Endothelial cell of umbilical vein (primary cell): Measurements from ENCODE around the gene SLC38A8. TPM values are rescaled to one million over a fixed set of nuclear protein-coding genes. Genes with fewer than 3 reads are reported as not detected.

Source experiments
- BruUV-seq: library from RNA; stranded (reverse); fragments of 400-500 nt; replicated peaks from 2 replicates; lab custom pipeline; 2021; lab: Mats Ljungman, UMichigan
- CTCF ChIA-PET: fragments of 300-600, 350-600 bp; sonication (Branson Sonifier 250); formaldehyde crosslinking; loops from one replicate; lab custom pipeline; 2021; ENCODE audit warnings: antibody characterized with exemption, inconsistent platforms; lab: Charles Lee
- POLR2A ChIA-PET: fragments of 300-600, 350-600 bp; sonication (Branson Sonifier 250); formaldehyde crosslinking; loops from one replicate; lab custom pipeline; 2021; ENCODE audit warnings: antibody characterized with exemption, inconsistent platforms; lab: Charles Lee
- DNase-seq: peaks from one replicate; pipeline ENCODE4 v3.0.0-alpha.2; 2011; ENCODE audit warnings: low read depth, low spot score
- FAIRE-seq: peaks from 2 replicates; lab custom pipeline; 2011; peaks lifted over from hg19 to GRCh38; lab: Jason Lieb, UNC
- H2AFZ ChIP-seq: 2 replicates; pipeline ENCODE4 v1.6.0; 2012; ENCODE audit warnings: low read depth, low read length, control low read depth, inconsistent platforms
- H3K27ac ChIP-seq: 2 replicates; pipeline ENCODE4 v1.5.1; 2011; ENCODE audit warnings: low read depth, mild to moderate bottlenecking, control low read depth, low read length, moderate library complexity; ENCODE audit not compliant: insufficient read depth
- H3K27me3 ChIP-seq, 2 experiments: 2 replicates each; pipeline versions ENCODE4 v1.6.0 to v1.6.1; 2011; ENCODE audit warnings: low read length in 2 of 2, mixed read lengths in 1 of 2; ENCODE audit not compliant: control insufficient read depth in 2 of 2, insufficient read depth in 2 of 2
- H3K36me3 ChIP-seq, 2 experiments: 2 replicates in 1 of 2; 3 replicates in 1 of 2; pipeline ENCODE4 v1.5.1; 2011; ENCODE audit warnings: low read length in 2 of 2, mild to moderate bottlenecking in 1 of 2, moderate library complexity in 1 of 2; ENCODE audit not compliant: control insufficient read depth in 2 of 2, insufficient read depth in 2 of 2; ENCODE audit errors: extremely low read depth in 1 of 2
- H3K4me1 ChIP-seq: 3 replicates; pipeline ENCODE4 v1.5.1; 2011; ENCODE audit warnings: mild to moderate bottlenecking, low read length; ENCODE audit not compliant: control insufficient read depth, insufficient read depth; ENCODE audit errors: extremely low read depth
- H3K4me2 ChIP-seq: 2 replicates; pipeline ENCODE4 v1.6.1; 2011; ENCODE audit warnings: low read length, control low read depth, mixed read lengths; ENCODE audit not compliant: insufficient read depth
- H3K4me3 ChIP-seq, 3 experiments: fragments of 200-600 bp in 1 of 3; sonication (generic), shearing (Covaris generic) in 1 of 3; replicated peaks in 1 of 3; 2 replicates each; pipeline ENCODE4 v1.5.1; 2011 to 2016; ENCODE audit warnings: control low read depth in 3 of 3, low read length in 3 of 3, mild to moderate bottlenecking in 2 of 3, inconsistent platforms in 1 of 3, low read depth in 1 of 3, moderate library complexity in 1 of 3; ENCODE audit not compliant: insufficient read depth in 1 of 3
- H3K79me2 ChIP-seq: 2 replicates; pipeline ENCODE4 v1.6.0; 2012; ENCODE audit warnings: low read length, inconsistent platforms; ENCODE audit not compliant: control insufficient read depth, insufficient read depth
- H3K9ac ChIP-seq: replicated peaks from 2 replicates; pipeline ENCODE3; 2011; ENCODE audit warnings: low read length, control low read depth; ENCODE audit not compliant: insufficient read depth; ENCODE audit errors: extremely low read depth
- H3K9me1 ChIP-seq: replicated peaks from 3 replicates; pipeline ENCODE4 v1.6.0; 2011; ENCODE audit warnings: mild to moderate bottlenecking, low read length; ENCODE audit not compliant: control insufficient read depth, insufficient read depth; ENCODE audit errors: extremely low read depth
- H3K9me3 ChIP-seq: replicated peaks from 2 replicates; pipeline ENCODE4 v1.5.1; 2012; ENCODE audit warnings: low read length, inconsistent platforms; ENCODE audit not compliant: control insufficient read depth, insufficient read depth
- H4K20me1 ChIP-seq: replicated peaks from 2 replicates; pipeline ENCODE3; 2011; ENCODE audit warnings: mild to moderate bottlenecking, low read length; ENCODE audit not compliant: control insufficient read depth, insufficient read depth; ENCODE audit errors: extremely low read depth
- EZH2 ChIP-seq: IDR thresholded peaks from 2 replicates; pipeline ENCODE4 v1.6.1; 2012; ENCODE audit warnings: borderline replicate concordance, low read depth, mild to moderate bottlenecking, moderate library complexity, low read length, inconsistent platforms; ENCODE audit not compliant: severe bottlenecking
- FOS ChIP-seq: IDR thresholded peaks from 2 replicates; pipeline ENCODE4 v1.6.1; 2011; ENCODE audit warnings: mild to moderate bottlenecking, low read length, moderate library complexity, borderline replicate concordance; ENCODE audit not compliant: insufficient read depth
- GATA2 ChIP-seq: IDR thresholded peaks from 2 replicates; pipeline ENCODE4 v1.7.0; 2011; ENCODE audit warnings: low read depth, mild to moderate bottlenecking, moderate library complexity, mixed read lengths, low read length; ENCODE audit not compliant: insufficient read length, insufficient read depth
- JUN ChIP-seq: IDR thresholded peaks from 2 replicates; pipeline ENCODE4 v1.6.1; 2011; ENCODE audit warnings: borderline replicate concordance, low read depth; ENCODE audit not compliant: insufficient read length, insufficient read depth
- MYC ChIP-seq: IDR thresholded peaks from one replicate; pipeline ENCODE4 v1.6.1; 2011; ENCODE audit warnings: mild to moderate bottlenecking, low read depth, low read length
- POLR2A ChIP-seq: IDR thresholded peaks from 2 replicates; pipeline ENCODE4 v1.6.1; 2012; ENCODE audit warnings: low read depth, mild to moderate bottlenecking, control low read depth, low read length
- POLR2AphosphoS5 ChIP-seq: IDR thresholded peaks from 2 replicates; pipeline ENCODE4 v1.6.1; 2012; ENCODE audit warnings: low read depth, mild to moderate bottlenecking, control low read depth, low read length, moderate library complexity; ENCODE audit not compliant: insufficient read depth
- dilution Hi-C: fragments of 300-500 bp; cut with MboI; formaldehyde crosslinking; loops from one replicate; pipeline ENCODE4 v1.15.0; 2019; ENCODE audit warnings: low sequenced_read_pairs; ENCODE audit not compliant: extremely low pct_ligation_motif_present
- intact Hi-C: fragments of 100-400 bp; cut with micrococcal nuclease; formaldehyde crosslinking; loops from one replicate; pipeline ENCODE4 v1.10.0; 2022
- polyA plus RNA-seq, 4 experiments: library from polyadenylated mRNA; depleted of rRNA in 3 of 4; stranded (reverse) in 3 of 4; unstranded in 1 of 4; fragments of >200 nt; gene quantifications; 2 replicates each; pipeline versions ENCODE4 v1.2.1 to v1.2.3, GENCODE V29; 2011 to 2012; ENCODE audit warnings: missing spikeins in 1 of 4
- total RNA-seq: library from RNA; stranded (reverse); gene quantifications from 2 replicates; pipeline ENCODE4 v1.2.3, GENCODE V29; 2021
- TF ChIP-seq, protein P1 (sequence below), 2 donors: IDR thresholded peaks; 1 replicate in 1 of 2; 2 replicates in 1 of 2; pipeline ENCODE4 v1.5.1; 2011; ENCODE audit warnings: low read length in 2 of 2, mild to moderate bottlenecking in 2 of 2, moderate library complexity in 2 of 2, control low read depth in 1 of 2, inconsistent platforms in 1 of 2, low read depth in 1 of 2; ENCODE audit not compliant: insufficient read depth in 1 of 2; ENCODE audit errors: extremely low read depth in 1 of 2
- TF ChIP-seq, protein P2 (sequence below): IDR thresholded peaks from 2 replicates; pipeline ENCODE4 v1.6.1; 2011; ENCODE audit not compliant: insufficient read depth, insufficient read length

The SLC38A8 gene
- total and polyA plus RNA-seq, 2 donors (not counting 3 experiments of a cell fraction or from before 2014, with no cell fraction given): not detected

DNA sequence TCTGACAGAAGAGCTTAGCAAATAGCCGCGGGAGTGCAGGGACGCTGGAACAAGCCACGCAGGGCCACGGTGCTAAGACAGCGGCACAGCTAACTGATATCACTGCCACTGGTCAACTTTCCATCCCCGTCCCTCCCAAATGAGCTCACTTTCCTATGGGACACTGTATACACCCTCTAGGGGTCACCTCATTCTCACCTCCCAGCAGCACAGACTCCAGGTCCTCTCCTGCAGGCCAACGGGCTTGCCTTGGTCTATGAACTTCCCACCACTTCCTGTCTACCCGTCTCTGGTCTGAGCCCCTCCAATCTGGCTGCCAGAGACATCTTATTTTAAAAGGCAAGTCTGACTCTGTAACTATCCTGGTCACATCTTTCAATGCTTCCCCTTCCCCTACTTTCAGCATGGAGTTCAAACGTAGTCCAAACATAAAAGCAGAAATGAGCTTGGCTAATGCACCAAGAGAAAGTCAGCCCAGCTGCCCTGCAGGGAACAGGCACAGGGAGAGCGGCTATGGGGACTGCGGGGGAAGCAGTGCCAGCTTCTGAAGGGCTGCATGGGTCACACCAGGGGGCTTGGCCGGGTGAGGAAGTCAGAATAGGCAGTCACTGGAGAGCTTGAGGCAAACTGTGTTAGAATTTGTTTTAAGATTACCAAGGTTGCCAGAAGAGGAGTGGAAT, 26.3 kb upstream of the SLC38A8 start:
- H3K9me3 ChIP-seq: no peaks in the 10 kb centered on the region
- no peaks in the 10 kb centered on the region for H3K9me1 ChIP-seq
- H4K20me1 ChIP-seq: no peaks in the 10 kb centered on the region
- no peak overlapping the region for H3K9ac ChIP-seq
- H3K27me3 ChIP-seq: no peaks in the 10 kb centered on the region
- intact Hi-C loops (loop anchor here (10.0 kb wide), 1 partner anchor 416 kb away; no protein-coding TSS in a partner anchor), dilution Hi-C loops (no loop called here)
- peaks cover 7% of the 10 kb centered on the region for H3K79me2 ChIP-seq
- peaks cover 17 to 27% of the 10 kb centered on the region in 2 experiments for H3K36me3 ChIP-seq
- peaks cover 20% of the 10 kb centered on the region for H3K4me1 ChIP-seq
- no peak overlapping the region for H2AFZ ChIP-seq
- POLR2A ChIA-PET: no interaction called here
- H3K4me2 ChIP-seq: no peak overlapping the region
- TF ChIP-seq MYC: no peak
- TF ChIP-seq GATA2: no peak
- TF ChIP-seq, protein P1, sequence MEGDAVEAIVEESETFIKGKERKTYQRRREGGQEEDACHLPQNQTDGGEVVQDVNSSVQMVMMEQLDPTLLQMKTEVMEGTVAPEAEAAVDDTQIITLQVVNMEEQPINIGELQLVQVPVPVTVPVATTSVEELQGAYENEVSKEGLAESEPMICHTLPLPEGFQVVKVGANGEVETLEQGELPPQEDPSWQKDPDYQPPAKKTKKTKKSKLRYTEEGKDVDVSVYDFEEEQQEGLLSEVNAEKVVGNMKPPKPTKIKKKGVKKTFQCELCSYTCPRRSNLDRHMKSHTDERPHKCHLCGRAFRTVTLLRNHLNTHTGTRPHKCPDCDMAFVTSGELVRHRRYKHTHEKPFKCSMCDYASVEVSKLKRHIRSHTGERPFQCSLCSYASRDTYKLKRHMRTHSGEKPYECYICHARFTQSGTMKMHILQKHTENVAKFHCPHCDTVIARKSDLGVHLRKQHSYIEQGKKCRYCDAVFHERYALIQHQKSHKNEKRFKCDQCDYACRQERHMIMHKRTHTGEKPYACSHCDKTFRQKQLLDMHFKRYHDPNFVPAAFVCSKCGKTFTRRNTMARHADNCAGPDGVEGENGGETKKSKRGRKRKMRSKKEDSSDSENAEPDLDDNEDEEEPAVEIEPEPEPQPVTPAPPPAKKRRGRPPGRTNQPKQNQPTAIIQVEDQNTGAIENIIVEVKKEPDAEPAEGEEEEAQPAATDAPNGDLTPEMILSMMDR (IDR thresholded peaks at IDR 0.05; ENCODE audit: extremely low read depth in 1 of 2, insufficient read depth in 1 of 2, low read depth in 1 of 2, low read length in 2 of 2): no peak
- TF ChIP-seq FOS: no peak
- no peak for TF ChIP-seq POLR2AphosphoS5
- TF ChIP-seq POLR2A: no peak
- TF ChIP-seq EZH2: no peak
- no peak for TF ChIP-seq JUN
- TF ChIP-seq, protein P2, sequence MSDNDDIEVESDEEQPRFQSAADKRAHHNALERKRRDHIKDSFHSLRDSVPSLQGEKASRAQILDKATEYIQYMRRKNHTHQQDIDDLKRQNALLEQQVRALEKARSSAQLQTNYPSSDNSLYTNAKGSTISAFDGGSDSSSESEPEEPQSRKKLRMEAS: no peak
- no TSS peak for BruUV-seq
- CTCF ChIA-PET: interaction anchor here (0.9 to 3.4 kb wide), 3 partner anchors 48 to 116 kb away, joined by 3 to 25 read pairs (median 3); partner anchors contain the start of genes MBTPS1 and OSGIN1
- DNase-seq: no peak
- no peak overlapping the region for H3K27ac ChIP-seq
- no peak overlapping the region for H3K4me3 ChIP-seq
- FAIRE-seq: no peak
